Stimulated activated CD4-positive, alpha-beta T cell treated with anti-CD3 and anti-CD28 coated beads, Interleukin-1b, Interleukin-23, amount 100 ng/mL, for 24 hours (primary cell): ENCODE measurements around the gene MINDY4B.

Source experiments
- DNase-seq, 4 experiments: peaks; one replicate each; pipeline ENCODE4 v3.0.0-alpha.2; 2020; ENCODE audit warnings: low read depth in 4 of 4, low spot score in 1 of 4

The MINDY4B gene

DNA sequence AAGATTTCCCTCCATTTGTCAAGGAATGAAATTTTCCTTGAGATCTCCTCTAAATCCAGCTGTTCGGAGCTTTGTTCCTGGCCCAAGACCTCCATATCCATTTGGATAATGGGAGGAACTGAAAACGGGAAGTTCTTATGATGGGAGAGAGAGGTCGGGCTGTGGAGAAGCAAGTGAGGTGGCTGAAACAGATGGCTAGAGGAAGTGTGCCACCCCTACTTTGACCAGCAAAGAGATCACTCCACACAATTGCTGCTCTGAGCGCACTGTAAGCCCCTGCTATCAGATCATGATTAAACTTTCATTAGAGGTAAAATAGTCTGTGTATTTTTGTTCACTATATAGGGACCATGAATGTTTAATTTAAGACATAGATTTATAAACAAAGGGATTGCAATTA, at the start of gene MINDY4B:
Gene MINDY4B (minus strand): TSS at position 101 of the 400 bp plus-strand sequence. CDS start 0 bp downstream, at position 101.
- no peak for DNase-seq

- no peak for DNase-seq
Measured at GRCh38 chr3:150951923-150952322, 46.7 kb upstream of the MINDY4B start.

- no peak for DNase-seq
Measured at GRCh38 chr3:150945226-150946032, 40.2 kb upstream of the MINDY4B start.

DNA sequence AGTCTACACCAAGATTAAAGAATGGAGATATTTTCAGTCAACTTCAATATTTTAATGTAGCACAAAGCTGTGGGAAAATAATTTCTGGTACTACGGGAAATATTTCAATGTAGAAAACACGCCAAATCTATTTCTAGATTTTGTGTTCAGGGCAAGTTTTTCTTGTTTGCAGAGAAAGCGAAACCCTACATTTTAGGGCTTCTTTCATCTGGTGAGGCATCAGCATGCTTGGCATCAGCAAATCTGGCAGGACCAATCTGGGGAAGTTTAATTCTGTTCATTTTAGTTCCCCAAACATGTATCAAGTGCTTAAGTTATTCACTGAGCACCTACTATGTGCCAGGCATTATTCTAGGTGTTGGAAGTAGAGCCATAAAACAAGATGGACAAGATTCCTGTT, 37.0 kb upstream of the MINDY4B start:
- no peak for DNase-seq

- DNase-seq, result no peak
Measured at GRCh38 chr3:150936693-150937092, 31.5 kb upstream of the MINDY4B start.

GRCh38 chr3:150933473-150933995, 28.3 kb upstream of the MINDY4B start:
- DNase-seq, result no peak

GRCh38 chr3:150931745-150932144, 26.5 kb upstream of the MINDY4B start:
- DNase-seq, result no peak

- no peak for DNase-seq
Measured at GRCh38 chr3:150930839-150931238, 25.6 kb upstream of the MINDY4B start.

- no peak for DNase-seq
Measured at GRCh38 chr3:150928234-150928633, 23.0 kb upstream of the MINDY4B start.

GRCh38 chr3:150926328-150926727, 21.1 kb upstream of the MINDY4B start:
- DNase-seq, result no peak

GRCh38 chr3:150925751-150926201, 20.5 kb upstream of the MINDY4B start:
- DNase-seq, result peak; percentile 3 to 53 (median 24)

DNA sequence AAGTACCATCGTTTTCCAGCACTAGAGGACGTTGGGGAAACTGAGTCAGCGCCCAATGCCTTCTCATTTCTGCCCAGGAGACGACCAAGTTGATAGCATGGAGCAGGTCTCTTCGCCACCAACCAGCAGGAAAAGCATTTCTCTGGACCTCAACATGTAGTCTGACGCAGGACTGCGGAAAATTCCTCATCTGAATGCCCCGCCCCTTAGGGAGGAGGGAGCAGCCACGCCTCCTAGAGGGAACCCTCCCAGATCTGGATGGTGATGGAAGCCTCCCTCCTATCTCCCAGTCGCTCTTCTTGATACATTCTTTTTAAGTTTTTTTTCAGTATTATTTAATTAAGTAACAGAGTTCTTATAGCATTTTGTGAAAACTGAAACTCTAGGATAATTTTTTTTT, 17.4 kb upstream of the MINDY4B start:
- DNase-seq, result no peak

DNA sequence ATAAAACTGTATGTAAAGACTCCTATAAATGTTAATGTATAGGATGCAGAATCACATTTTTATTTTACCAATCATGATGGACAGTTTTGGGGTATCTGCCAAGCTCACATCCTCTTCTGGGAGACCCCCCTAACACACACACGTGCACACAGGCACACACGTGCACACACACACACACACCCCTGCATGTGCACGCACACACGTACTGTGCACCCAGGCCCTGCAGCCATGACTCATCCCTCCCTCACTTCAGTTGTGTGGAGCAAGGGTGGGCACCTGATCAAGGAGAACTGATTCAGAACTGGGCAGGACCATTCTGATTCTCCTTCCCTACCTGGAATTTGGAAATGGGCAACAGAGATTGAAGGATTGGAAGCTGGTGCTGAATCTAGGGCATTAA, 16.0 kb upstream of the MINDY4B start:
- DNase-seq, result no peak

DNA sequence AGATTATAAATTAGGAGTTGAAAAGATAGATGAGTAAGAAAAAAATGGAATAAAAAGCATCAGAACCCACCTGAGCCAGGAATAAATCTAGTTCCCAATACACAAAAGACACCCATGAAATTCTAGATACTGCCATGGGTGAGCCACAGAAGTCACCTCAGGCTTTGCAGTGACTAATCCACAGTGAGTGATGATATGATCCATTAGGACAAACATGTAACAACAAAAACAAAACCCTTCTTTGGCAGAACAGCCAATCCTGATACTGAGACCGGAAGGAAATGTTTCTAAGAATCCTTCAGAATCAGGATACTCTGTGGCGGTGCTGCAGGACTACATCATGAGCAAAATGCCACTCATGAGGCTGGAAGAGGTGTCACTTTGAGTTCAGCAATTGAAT, 15.0 kb upstream of the MINDY4B start:
- DNase-seq, result no peak

GRCh38 chr3:150917951-150918350, 12.7 kb upstream of the MINDY4B start:
- DNase-seq, result no peak

DNA sequence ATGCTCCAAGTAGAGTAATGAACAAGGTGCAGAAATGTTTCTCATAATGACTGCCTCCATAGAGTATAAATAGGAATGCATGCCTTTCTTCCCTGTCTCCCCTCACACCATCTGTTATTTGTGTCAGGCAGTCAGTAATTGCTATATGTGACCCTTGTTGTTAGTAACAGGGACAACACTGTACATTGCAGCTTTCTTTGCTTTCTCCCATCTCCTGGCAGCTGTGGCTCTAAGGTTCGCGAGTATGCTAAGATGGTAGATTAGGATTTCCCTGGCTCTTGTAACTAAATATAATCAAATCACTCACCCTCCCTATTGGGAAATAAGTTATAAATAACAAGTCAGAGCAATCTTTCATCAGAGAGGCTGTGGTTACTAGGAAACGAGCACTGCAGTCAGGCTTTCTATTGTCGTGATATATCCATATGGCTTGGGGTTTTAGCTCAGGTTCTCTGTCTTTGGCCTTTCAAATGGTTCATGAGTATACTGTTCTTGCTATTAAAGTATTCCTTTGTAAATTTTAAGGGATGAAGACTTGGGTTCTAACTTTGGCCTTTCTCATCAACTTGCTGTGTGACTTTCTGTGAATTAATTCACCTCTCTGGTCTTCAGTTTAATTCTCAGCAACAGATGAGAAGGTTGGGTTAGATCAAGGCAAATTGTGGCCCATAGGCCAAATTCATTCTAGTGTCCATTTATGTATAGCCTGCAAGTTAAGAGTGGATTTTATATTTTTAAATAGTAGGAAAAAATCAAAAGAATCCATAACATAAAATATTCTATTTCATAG, 8.1 kb upstream of the MINDY4B start:
- no peak for DNase-seq

- no peak for DNase-seq
Measured at GRCh38 chr3:150912501-150912900, 7.3 kb upstream of the MINDY4B start.

- no peak for DNase-seq
Measured at GRCh38 chr3:150911771-150912170, 6.5 kb upstream of the MINDY4B start.

GRCh38 chr3:150906461-150906860, 1.2 kb upstream of the MINDY4B start:
- DNase-seq, result no peak

DNA sequence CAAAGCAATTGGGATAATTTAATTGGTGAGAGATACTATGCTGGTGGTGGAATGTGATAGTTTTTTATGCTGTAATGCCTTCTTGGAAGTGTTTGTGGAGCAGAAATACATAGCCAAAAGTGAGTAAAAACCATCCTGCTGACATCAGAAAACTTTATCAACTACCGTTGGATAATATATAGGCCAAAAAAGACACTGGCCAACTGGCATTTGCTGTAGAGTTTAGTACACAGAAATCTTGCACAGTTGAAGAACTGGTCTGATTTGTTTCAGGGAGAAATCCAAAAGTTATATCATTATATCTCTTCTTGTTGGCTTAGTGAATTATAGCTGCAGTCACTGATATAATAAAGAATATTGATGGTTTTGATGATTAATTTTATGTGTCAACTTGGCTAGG, 507 bp upstream of the MINDY4B start:
- no peak for DNase-seq

DNA sequence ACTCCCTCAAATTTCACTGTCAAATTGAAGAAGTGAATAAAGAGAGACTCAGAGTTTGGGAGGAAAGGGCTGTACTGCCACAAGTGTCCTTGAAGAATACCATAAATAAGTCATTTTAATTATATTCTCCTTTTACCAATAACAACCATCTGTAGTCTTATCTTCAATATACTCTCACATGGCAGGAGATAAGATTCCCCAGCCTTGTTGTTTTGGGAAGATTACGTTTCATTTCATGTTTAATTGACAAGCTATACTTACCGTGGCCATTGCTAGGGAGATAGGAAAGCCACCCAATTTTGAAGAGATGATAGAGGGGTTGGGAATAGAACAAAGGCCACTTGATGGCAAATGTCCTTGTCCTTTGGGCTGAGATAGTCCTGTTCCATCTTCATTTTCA, 2.3 kb downstream of the MINDY4B start:
- DNase-seq, result no peak

DNA sequence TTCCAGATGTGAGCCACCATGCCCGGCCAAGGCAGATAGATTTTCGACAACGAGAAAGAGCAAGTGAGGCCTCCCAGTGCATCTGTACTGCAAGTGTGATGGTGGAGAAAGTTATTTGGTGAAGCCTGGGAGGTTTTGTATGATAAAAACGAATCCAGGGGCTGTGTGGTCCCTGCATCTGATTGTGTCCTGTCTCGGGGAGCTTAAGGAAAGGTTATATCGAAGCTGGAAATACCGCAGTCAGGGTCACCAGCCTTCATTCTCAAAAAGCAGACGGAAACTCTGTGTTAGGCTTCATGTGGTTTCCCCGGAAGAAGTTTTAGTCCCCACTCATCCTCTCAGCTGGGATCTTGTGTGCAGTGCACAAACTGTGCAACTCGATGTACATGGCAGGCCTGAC, 3.4 kb downstream of the MINDY4B start:
- DNase-seq, result no peak
